ENCODE measurements around the gene LRRC8A.
"Not testable (repeated sequence)": the region's sequence is repeated elsewhere in the genome, so short reads cannot be mapped to it uniquely, and the experiment has no call there.

The LRRC8A gene

DNA sequence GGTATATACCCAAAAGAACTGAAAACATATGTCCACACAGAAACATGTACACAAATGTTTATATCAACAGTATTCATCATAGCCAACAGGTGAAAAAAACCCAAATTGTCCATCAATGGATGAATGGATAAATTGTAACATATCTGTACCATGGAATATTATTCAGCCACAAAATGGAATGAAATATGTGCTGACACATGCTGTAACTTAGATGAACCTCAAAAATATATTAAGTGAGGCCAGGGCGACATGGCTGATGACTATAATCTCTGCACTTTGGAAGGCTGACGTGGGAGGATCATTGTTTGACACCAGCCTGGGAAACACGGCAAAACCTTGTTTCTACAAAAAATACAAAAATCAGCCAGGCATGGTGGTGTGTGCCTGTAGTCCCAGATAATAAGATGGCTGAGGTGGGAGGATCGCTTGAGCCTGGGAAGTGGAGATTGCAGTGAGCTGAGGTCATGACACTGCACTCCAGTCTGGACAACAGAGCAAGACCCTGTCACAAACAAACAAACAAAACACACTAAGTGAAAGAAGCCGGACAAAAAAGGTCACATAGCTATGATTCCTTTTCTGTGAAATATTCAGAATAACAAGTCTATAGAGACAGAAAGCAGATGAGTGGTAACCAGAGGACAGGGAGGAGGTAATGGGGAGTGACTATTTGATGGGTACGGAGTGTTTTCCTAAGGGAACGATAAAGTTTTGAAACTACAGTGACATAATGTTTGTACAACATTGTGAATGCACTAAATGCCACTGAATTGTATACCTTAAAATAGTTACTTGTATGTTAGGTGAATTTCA is 11.6 kb upstream of the LRRC8A start:
- no peak for DNase-seq

DNA sequence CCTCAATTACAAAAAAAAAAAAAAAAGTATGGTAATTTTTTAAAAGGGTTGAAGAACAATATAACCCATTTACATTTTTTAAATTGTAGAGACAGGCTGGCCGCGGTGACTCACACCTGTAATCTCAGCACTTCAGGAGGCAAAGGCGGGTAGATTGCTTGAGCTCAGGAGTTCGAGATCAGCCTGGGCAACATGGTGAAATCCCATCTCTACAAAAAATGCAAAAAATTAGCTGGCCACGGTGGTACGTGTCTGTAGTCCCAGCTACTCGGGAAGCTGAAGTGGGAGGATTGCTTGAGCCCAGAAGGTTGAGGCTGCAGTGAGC is 11.0 kb upstream of the LRRC8A start:
- DNase-seq: not testable (repeated sequence)

DNA sequence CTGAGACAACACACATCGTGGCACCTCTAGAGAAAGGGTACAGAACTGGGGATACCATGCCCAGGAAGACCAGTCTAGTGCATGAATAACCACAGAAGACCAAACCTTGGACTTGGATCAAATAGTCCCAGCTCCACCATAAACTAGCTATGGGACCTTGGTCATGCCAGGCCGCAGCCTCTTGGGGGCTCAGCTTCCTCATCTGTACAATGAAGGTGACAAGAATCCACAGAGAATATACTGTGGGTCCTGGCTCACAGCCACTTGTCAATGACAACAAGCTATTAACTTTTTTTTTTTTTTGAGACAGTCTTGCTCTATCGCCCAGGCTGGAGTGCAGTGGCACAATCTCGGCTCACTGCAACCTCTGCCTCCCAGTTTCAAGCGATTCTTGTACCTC is 4.1 kb upstream of the LRRC8A start:
- DNase-seq: no peak

DNA sequence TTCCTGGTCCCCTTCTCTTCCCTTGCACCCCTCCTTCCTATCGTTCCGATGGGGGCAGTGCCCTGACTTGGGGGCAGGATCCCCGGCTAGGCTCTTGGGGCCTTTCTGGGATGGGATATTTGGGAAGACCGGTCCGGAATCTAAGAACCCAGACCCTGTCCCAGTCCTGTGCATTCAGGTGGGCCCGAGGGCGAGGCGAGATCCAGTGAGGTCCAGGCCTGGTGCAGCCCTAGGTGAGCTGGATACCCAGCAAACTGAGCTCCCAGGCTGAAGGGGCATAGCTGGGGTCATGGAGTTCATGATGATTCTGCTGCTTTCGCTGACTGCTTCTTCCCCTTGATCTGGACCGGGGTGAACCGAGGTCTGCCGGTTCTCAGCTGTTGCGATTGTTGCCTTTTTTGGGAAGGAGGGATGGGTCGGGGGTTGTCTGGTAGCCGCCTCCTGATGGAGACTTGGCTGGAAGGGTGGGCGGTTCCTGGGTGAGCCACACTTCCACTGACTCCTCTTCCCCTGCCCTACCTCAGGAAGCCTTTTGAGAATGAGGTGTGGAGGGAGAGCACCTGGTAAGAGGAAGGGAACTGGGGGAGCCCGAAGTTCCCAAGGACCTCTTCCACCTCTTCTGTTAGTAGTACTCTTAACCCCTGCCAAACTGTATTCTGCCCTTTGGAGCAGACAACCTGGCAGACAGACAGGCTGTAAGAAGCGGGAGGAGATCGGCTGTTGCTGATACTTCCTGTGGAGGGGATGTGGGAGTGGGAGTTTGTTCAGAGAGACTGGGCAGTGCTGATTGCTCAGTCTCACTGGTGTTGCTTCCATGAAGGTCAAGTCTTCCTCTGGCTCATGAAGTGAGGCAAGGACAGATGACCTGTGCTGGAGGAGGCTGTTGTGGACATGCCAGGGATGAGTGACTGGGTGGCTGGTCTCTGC is 1.0 kb downstream of the LRRC8A start:
- peak; percentile 11 for DNase-seq

- DNase-seq: no peak
Observed at GRCh38 chr9:128884164-128884563, 2.2 kb downstream of the LRRC8A start.

DNA sequence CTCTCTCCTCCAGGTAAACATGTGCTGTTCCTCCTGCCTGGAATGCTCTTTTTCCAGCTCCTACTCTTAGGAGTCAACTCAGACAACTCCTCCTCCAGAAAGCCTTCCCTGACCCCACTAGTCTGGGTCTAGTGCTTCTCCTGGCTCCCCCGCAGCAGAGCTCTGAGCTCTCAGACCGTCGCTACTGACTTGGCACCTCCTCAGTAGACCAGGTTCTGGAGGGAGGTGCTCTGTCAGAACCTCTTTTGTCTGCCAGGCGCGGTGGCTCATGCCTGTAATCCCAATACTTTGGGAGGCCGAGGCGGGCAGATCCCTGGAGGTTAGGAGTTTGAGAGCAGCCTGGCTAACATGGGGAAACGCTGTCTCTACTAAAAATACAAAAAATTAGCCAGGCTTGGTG is 3.4 kb downstream of the LRRC8A start:
- DNase-seq: no peak

GRCh38 chr9:128885798-128886197 is 3.9 kb downstream of the LRRC8A start:
- no peak for DNase-seq

DNA sequence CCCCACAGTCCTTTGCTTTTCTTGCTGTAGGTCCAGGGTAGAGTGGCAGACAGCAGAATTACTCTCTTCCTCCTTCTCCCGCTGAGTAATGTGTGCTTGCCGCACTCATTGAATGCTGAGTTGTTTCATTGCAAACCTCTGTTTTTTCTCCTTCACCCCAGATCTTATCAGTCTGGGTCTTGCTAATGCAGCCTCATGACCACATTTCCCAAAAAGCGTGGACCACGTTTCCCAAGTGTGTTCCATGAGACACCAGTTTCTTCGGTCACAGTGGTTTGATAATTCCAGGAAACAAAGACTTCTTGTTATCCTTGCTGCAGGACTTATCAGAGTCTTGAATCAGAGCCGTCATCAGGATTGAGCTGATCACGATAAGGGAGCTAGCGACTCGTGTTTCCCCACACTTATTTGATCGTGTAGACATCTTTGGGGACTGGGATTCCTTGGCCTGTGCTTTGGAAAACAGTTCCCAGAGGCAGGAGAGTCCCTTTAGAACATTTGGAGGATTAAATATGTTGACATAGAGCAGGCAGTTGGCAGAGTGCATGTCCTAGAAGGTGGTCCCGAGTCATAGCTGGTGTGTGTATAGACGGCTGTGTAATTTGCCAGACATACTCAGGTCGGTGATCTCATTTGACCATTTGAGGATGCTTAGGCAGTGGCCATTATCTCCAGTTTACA is 4.4 kb downstream of the LRRC8A start:
- DNase-seq: no peak

- DNase-seq: no peak
Observed at GRCh38 chr9:128887049-128887448, 5.1 kb downstream of the LRRC8A start.

DNA sequence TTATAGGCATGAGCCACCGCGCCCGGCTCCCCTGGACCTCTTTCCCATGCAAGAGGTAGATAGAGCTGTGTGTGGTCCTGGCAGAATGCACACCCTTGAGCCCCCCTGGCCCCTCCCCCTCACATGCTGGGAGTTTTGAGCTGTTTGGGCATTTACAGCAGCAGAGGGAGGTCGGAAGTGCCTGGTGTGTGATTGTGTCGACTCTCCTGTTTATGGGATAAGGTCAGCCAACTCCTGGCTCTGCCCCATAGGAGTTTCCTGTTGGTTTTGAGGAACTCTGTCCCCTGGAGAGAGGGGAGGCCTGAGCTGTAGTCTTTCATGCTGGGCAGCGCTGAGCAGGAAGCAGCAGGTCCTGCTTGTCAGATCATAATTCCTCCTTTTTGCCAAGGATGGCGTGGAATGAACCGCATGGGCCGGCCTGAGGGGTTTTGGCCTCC is 6.0 kb downstream of the LRRC8A start:
- no peak for DNase-seq

- no peak for DNase-seq
Observed at GRCh38 chr9:128891321-128892220, 9.6 kb downstream of the LRRC8A start.

- DNase-seq: no peak
Observed at GRCh38 chr9:128892221-128892921, 10.4 kb downstream of the LRRC8A start.

- no peak for DNase-seq
Observed at GRCh38 chr9:128893354-128893753, 11.4 kb downstream of the LRRC8A start.

- no peak for DNase-seq
Observed at GRCh38 chr9:128894764-128895163, 12.8 kb downstream of the LRRC8A start.

GRCh38 chr9:128895556-128895955 is 13.6 kb downstream of the LRRC8A start:
- DNase-seq: no peak

DNA sequence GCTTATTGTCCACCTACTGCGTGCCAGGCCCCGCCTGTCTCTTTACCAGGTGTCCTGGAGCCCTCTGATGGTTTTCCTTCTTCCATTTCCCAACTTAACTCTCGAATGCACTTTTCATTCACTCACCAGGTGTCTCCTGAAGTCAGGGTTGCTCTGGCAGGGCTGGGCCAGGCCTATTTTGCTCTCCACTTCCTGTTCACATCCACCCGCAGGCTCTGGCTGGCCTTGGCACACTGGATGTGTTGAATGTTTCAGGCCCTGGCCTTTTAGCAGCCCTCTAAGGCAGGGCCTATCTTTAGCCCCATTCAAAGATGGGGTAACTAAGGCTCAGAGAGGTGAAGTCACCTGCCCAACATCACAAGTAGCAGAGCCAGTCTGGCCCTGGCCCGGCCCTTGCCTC is 16.4 kb downstream of the LRRC8A start:
- DNase-seq: no peak

GRCh38 chr9:128898845-128899565 is 17.1 kb downstream of the LRRC8A start:
- no peak for DNase-seq

DNA sequence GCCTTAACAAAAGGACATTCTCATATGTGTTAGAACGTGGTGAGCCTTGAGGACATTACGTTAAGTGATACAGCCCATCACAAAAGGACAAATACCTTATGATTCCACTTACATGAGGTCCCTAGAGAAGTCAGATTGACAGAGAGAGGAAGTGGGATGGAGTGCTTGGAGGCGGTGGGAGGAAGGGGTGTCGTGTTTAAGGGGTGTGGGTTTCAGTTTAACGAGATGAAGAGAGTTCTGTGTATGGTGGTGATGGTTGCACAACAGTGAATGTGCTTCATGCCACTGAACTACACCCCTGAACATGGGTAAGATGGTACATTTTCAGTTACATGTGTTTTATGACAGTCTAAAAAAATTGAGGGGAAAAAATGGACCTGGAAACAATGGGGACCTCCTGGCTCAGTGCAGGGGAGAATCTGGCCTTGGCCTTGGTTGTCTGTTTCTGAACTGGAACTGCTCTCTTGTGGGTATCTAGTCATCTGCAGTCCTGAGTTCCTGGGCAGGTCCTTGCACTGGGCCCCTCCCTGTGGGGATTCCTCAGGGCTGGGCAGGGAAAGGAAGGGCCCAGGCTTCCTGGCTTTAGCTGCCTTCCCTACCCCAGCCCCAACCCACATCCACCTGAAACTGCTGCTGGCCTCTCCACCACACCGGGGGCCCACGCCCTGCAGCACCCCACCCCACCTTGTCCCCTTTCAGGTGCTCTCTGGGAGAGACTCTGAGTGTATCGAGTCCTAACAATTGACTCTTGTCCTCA is 17.8 kb downstream of the LRRC8A start:
- DNase-seq: no peak

DNA sequence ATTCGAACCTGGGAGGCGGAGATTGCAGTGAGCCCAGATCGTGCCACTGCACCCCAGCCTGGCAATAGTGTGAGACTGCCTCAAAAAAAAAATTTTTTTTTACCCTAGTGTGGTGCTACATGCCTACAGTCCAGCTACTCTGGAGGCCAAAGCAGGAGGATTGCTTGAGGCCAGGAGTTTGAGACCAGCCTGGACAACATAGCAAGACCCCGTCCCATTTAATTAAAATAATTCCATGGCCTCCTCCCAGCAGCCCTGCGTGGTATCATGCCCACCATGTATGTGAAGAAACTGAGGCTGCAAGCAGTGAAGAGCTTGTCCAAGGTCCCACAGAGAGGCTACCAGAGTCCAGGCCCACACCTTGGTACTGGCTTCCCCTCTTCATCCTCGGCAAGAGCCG is 19.4 kb downstream of the LRRC8A start:
- no peak for DNase-seq

DNA sequence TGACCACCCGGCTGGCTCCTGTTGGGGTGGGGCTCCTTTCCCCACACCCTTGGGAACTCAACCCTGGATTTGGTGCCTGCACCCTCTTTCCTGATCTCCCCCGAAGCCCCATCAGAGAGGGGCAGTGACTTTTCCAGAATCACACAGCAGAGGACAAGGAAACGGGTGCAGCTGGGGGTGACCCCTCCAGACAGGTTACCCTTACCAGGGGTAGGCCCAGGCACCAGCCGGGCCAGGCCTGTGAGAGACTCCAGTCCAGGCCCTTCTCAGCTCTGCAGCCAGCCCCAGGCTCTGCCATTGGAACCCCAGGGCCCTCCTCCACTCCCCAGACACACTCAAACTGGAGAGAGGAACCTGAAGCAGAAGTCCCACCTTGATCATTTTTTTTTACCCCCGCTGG is 19.9 kb downstream of the LRRC8A start:
- no peak for DNase-seq

All from NCI-H146 (cell line).